GM12874 (cell line): Measurements from ENCODE around the gene BAIAP3.

Experiments
- CTCF ChIP-seq: IDR thresholded peaks from 2 replicates; pipeline ENCODE4 v1.5.1; 2011; ENCODE audit warnings: low read depth, mild to moderate bottlenecking, control low read depth, low read length, moderate library complexity; ENCODE audit not compliant: insufficient read depth

The BAIAP3 gene

GRCh38 chr16:1350691-1351090, 17.2 kb downstream of the BAIAP3 start:
- TF ChIP-seq CTCF, result no peak

GRCh38 chr16:1351215-1351581, 17.8 kb downstream of the BAIAP3 start:
- TF ChIP-seq CTCF, result no peak

GRCh38 chr16:1351582-1352362, 18.3 kb downstream of the BAIAP3 start, which contains the start of the genes GNPTG and TSR3:
GNPTG (plus strand) TSS chr16:1351931; CDS start chr16:1351966, 35 bp downstream.
TSR3 (minus strand) TSS chr16:1351878; CDS start chr16:1351804, 74 bp downstream.
- no peak for TF ChIP-seq CTCF

- no peak for TF ChIP-seq CTCF
These were observed 21.5 kb downstream of the BAIAP3 start for GRCh38 chr16:1354815-1355540.

GRCh38 chr16:1355591-1355990, 22.1 kb downstream of the BAIAP3 start:
- no peak for TF ChIP-seq CTCF

GRCh38 chr16:1356061-1356900, 22.8 kb downstream of the BAIAP3 start:
- no peak for TF ChIP-seq CTCF

GRCh38 chr16:1357906-1358566, 24.6 kb downstream of the BAIAP3 start:
- TF ChIP-seq CTCF, result no peak
